Panc1 (cell line): Measurements from ENCODE around the gene SMAD7. TPM values are rescaled to one million over a fixed set of nuclear protein-coding genes. Genes with fewer than 3 reads are reported as not detected.

ENCODE experiments used
- ATAC-seq: fragments of 200-7000 bp; cut with Tn5 transposase; 2 replicates; pipeline ENCODE4 v1.9.1; 2020; ENCODE audit warnings: mild to moderate bottlenecking, moderate library complexity
- BruUV-seq: library from RNA; stranded (reverse); fragments of 400-500 nt; replicated peaks from 2 replicates; lab custom pipeline; 2021; lab: Mats Ljungman, UMichigan
- CTCF ChIA-PET: fragments of 300-600 bp; sonication (Branson Sonifier 250); formaldehyde crosslinking; loops from one replicate; lab custom pipeline; 2022; ENCODE audit warnings: antibody characterized with exemption; lab: Charles Lee
- POLR2A ChIA-PET: fragments of 300-600 bp; sonication (Branson Sonifier 250); formaldehyde crosslinking; loops from one replicate; lab custom pipeline; 2022; ENCODE audit warnings: antibody characterized with exemption; lab: Charles Lee
- DNase-seq: peaks from one replicate; pipeline ENCODE4 v3.0.0-alpha.2; 2010; ENCODE audit warnings: low read depth, low spot score
- H3K27ac ChIP-seq: 2 replicates; pipeline ENCODE4 v1.5.1; 2011; ENCODE audit warnings: mild to moderate bottlenecking, low read length, inconsistent platforms
- H3K27me3 ChIP-seq: fragments of 200-500 bp; sonication (Bioruptor generic); 2 replicates; pipeline ENCODE4 v1.6.0; 2014; ENCODE audit warnings: low read length, inconsistent platforms; ENCODE audit not compliant: control insufficient read depth, insufficient read depth
- H3K36me3 ChIP-seq: fragments of 200-500 bp; sonication (Bioruptor generic); 2 replicates; pipeline ENCODE4 v1.5.1; 2014; ENCODE audit warnings: inconsistent platforms, mild to moderate bottlenecking, low read length, moderate library complexity; ENCODE audit not compliant: control insufficient read depth, insufficient read depth
- H3K4me1 ChIP-seq: 2 replicates; pipeline ENCODE4 v1.5.1; 2011; ENCODE audit warnings: inconsistent platforms, mild to moderate bottlenecking, low read length, moderate library complexity; ENCODE audit not compliant: control insufficient read depth, insufficient read depth
- H3K4me3 ChIP-seq, 2 experiments: 2 replicates each; pipeline ENCODE4 v1.5.1; 2011 to 2012; ENCODE audit warnings: low read depth in 2 of 2, low read length in 2 of 2, mild to moderate bottlenecking in 2 of 2, inconsistent platforms in 1 of 2, moderate library complexity in 1 of 2
- H3K9me3 ChIP-seq: fragments of 200-500 bp; sonication (Bioruptor generic); 2 replicates; pipeline ENCODE4 v1.5.1; 2014; ENCODE audit warnings: low read depth, mild to moderate bottlenecking, inconsistent platforms, low read length, moderate library complexity; ENCODE audit not compliant: control insufficient read depth, insufficient read depth
- CTCF ChIP-seq: fragments of 450-650 bp; IDR thresholded peaks from 2 replicates; pipeline ENCODE4 v1.5.1; 2017; ENCODE audit warnings: mild to moderate bottlenecking
- POLR2AphosphoS5 ChIP-seq: IDR thresholded peaks from 2 replicates; pipeline ENCODE4 v1.6.1; 2012; ENCODE audit warnings: mild to moderate bottlenecking, low read depth, low read length, moderate library complexity
- REST ChIP-seq, 2 experiments: IDR thresholded peaks; 2 replicates each; pipeline ENCODE4 v1.6.1; 2011 to 2012; ENCODE audit warnings: low read depth in 2 of 2, control low read depth in 1 of 2, low read length in 1 of 2, mild to moderate bottlenecking in 1 of 2, moderate library complexity in 1 of 2; ENCODE audit not compliant: insufficient read depth in 1 of 2
- SIN3A ChIP-seq: IDR thresholded peaks from 2 replicates; pipeline ENCODE4 v1.6.1; 2012; ENCODE audit warnings: low read depth, mild to moderate bottlenecking, low read length, moderate library complexity, borderline replicate concordance; ENCODE audit not compliant: insufficient read depth
- TCF7L2 ChIP-seq: IDR thresholded peaks from 2 replicates; pipeline ENCODE4 v1.6.1; 2011; ENCODE audit warnings: mild to moderate bottlenecking, low read depth, low read length, inconsistent platforms
- in situ Hi-C: cut with HindIII; loops from 2 replicates; pipeline ENCODE4 v1.10.0; 2016; ENCODE audit warnings: low sequenced_read_pairs, low pct_unique_long_range_greater_than_20kb
- intact Hi-C: fragments of 100-400 bp; cut with micrococcal nuclease; formaldehyde crosslinking; loops from one replicate; pipeline ENCODE4 v1.10.0; 2022; ENCODE audit not compliant: unreplicated experiment
- total RNA-seq: library from RNA; stranded (reverse); gene quantifications from one replicate; pipeline ENCODE4 v1.2.1, GENCODE V29; 2021; ENCODE audit not compliant: unreplicated experiment

SMAD7 gene
- total RNA-seq, 1 experiment from 2014 or later, result 21.3 TPM

- Histone ChIP-seq H3K36me3 (no peaks in the 10 kb centered on the region), H3K27ac (peak overlapping the region; percentile 99), H3K4me1 (peaks cover 98% of the 10 kb centered on the region), H3K9me3 (no peaks in the 10 kb centered on the region), H3K27me3 (no peaks in the 10 kb centered on the region), H3K4me3 (peak overlapping the region in 1 of 2 experiments; percentile 28; a peak in 2 of 4 replicates)
- CTCF ChIA-PET, result no interaction called here
- POLR2A ChIA-PET, result no interaction called here
- no peak for TF ChIP-seq CTCF
- no peak for TF ChIP-seq REST (IDR thresholded peaks at IDR 0.05; ENCODE audit: insufficient read depth in 1 of 2, low read depth in 2 of 2, low read length in 1 of 2)
- no peak for TF ChIP-seq POLR2AphosphoS5
- no peak for TF ChIP-seq TCF7L2
- TF ChIP-seq SIN3A, result no peak
- no TSS peak for BruUV-seq
- in situ Hi-C loops, result no loop called here
- intact Hi-C loops, result no loop called here
- ATAC-seq (no peak), DNase-seq (no peak)
These were observed 18.3 kb downstream of the SMAD7 start for GRCh38 chr18:48932462-48932818.

- DNase-seq (no peak), ATAC-seq (no peak)
- H3K4me1 ChIP-seq, result peaks cover 98% of the 10 kb centered on the region
- H3K27me3 ChIP-seq, result no peaks in the 10 kb centered on the region
- H3K9me3 ChIP-seq, result no peaks in the 10 kb centered on the region
- peak overlapping the region; percentile 99 for H3K27ac ChIP-seq
- in situ Hi-C loops (no loop called here), intact Hi-C loops (no loop called here)
- POLR2A ChIA-PET, result no interaction called here
- peak overlapping the region in 1 of 2 experiments; percentile 28; a peak in 2 of 4 replicates for H3K4me3 ChIP-seq
- no peak for TF ChIP-seq POLR2AphosphoS5
- TF ChIP-seq CTCF, result no peak
- TF ChIP-seq TCF7L2, result no peak
- no peak for TF ChIP-seq REST (IDR thresholded peaks at IDR 0.05; ENCODE audit: insufficient read depth in 1 of 2, low read depth in 2 of 2, low read length in 1 of 2)
- no peak for TF ChIP-seq SIN3A
- no TSS peak for BruUV-seq
- no peaks in the 10 kb centered on the region for H3K36me3 ChIP-seq
- CTCF ChIA-PET, result no interaction called here
These were observed 18.9 kb downstream of the SMAD7 start for GRCh38 chr18:48931680-48932461.
